Measurements from ENCODE around the gene C10orf53.
"Not testable (repeated sequence)": the region's sequence is repeated elsewhere in the genome, so short reads cannot be mapped to it uniquely, and the experiment has no call there.

The C10orf53 gene

DNA sequence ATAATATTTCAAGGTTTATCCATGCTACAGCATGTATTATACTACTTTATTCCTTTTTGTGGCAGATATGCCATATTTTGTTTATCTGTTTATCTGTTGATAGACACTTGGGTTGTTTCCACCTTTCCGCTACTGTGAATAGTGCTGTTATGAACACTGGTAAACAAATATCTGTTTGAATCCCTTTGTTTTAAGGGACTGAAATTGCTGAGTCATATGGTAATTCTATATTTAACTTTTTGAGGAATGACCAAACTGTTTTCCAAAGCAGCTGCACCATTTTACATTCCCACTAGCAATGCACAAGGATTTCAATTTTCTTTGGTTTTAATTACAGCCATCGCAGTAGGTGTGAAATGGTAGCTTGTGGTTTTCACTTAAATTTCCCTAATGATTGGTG, 3.4 kb downstream of the C10orf53 start:
- no peak for DNase-seq (ENCODE audit: extremely low spot score, insufficient read length, low read depth)
- FAIRE-seq, result no peak

DNA sequence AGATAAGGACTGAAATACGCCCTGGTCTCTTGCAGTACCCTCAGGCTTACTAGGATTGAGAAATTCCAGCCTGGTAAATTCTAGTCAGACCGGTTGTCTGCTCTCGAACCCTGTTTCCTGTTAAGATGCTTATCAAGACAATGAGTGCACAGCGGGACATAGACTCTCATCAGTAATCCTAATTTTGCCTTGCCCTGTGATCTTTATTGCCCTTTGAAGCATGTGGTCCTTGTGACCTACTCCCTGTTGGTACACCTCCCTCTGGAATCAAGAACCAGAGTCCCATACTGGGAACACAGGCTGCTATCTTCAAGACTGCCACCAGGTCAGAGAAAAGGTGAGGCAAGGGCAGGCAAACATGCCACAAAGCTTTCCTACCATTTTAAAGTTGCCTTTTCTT, 7.2 kb downstream of the C10orf53 start:
- no peak for FAIRE-seq
- DNase-seq (ENCODE audit: extremely low spot score, insufficient read length, low read depth), result no peak

DNA sequence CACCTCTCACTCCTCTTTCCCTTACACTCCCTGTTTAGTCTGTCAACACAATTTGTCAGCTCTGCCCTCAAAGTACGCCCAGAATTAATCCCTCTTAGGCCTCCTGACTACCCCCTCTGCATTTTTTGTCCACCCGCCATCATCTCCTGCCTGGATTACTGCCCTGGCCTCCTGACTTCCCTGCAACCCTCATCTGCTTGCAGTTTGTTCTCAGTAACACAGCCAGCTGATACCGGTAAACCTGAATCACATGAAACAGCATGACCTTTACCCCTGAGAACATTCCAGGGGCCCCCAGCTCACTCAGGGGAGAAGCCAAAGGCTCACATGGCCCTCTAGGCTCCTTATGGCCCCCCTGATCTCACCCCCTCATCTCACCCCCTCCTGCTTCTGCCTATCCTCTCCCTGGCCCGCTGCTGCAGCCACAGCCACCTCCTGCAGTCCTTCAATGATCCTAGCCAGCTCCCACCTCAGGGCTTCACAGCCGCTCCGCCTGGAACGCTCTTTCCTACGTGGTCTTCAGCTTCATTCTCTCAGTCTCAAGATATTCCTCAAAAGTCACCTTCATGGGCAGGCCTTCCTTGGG, 8.9 kb downstream of the C10orf53 start:
- DNase-seq (ENCODE audit: extremely low spot score, insufficient read length, low read depth), result no peak
- no peak for FAIRE-seq

DNA sequence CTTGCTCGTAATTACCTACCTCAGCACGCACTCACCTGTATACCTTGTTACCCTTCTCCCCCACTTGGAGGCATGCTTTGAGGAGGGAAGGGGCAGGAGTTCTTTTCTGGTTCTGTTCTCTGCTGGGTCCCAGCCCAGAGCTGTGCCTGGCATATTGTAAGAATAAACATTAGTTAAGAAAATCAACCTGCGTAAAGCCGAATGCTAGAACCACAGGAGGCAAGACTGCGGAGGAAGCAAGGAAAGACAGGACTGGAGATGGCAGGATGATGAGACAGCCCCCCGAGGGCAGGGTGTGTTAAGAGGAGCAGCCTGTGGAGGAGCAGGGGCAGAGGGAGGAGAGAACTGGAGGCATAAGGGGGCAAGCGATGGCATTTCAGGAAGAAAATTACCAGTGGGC, 9.5 kb downstream of the C10orf53 start:
- no peak for FAIRE-seq
- no peak for DNase-seq (ENCODE audit: extremely low spot score, insufficient read length, low read depth)

DNA sequence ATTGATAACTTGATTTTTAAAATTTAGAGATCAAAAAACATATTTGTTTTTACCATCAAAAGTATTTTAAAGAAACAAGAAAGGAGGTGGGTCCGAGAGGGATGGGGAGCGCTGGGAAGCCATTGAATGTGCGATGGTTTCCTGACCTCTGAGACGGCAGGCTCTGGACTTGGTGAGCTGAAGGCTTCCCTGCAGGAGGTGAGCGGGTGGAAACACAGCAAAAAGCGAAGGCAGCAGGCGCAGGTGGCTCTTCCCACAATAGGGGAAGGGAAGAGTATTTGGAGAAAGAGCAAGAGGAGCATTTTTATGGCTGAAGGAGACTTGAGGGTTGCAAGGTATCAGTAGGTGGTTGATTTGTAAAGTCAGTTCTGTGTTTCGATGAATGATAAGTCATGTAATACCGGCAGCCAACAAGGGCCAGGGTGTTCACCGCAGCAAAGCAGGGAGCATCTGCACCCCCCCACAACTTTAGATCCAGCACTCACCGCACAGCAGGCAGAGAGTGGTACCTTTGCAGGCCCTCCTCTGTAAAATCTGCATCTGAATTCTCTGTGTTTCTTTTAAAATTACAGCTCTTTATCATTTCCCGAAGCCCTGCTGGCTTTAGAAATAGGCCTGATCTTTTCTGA, 10.5 kb downstream of the C10orf53 start:
- no peak for DNase-seq (ENCODE audit: extremely low spot score, insufficient read length, low read depth)
- no peak for FAIRE-seq

DNA sequence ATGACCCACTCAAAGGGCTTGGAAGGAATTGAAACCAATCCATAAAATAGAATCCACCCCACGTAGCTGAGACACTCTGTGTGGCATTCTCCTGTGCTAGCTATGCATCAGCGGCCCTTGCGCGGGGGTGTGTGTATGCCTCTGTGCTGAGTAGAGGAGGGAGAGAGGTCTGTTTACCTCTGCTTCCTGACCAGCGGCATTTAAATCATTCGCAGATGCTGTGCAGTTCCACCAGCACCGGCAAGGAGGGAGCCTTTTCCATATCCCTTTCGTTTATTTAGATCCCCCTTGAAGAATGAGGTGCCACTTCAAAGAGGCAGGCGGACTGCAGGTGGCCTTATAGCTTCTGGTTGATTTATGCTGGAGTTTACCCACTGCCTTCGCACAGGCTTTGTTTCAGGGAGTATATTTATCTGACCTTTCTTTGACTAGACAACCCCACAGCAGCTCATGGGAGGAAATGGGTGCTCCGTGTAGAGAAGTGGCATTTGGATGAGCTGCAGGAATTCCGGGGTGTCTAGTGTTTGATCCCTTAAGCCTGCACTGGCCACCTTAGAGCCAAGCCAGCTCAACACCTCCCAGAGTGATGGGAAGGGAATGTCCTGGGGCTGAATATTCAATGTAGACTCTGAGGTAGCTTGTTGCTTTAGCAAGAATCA, 11.4 kb downstream of the C10orf53 start:
- FAIRE-seq, result no peak
- DNase-seq (ENCODE audit: extremely low spot score, insufficient read length, low read depth), result no peak

DNA sequence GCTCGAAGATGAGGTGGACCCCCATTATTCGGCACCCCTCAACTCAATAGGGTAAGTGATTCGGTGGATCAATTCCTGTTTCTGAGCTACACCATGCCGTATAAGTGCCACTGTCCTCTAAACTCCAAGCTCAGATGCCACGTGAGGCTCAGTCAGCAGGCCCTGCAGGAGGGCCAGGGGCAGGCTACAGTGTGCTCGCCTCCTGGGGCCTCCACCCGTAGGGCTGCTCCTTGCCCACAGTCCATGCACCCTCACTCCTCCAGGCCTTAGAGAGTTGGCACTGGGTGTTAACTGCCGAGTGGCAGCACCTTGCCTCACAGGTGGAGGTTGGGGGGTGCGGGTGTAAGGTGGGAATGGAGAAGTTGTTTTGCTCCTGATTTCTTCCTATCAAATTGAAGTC, 12.1 kb downstream of the C10orf53 start:
- no peak for FAIRE-seq

DNA sequence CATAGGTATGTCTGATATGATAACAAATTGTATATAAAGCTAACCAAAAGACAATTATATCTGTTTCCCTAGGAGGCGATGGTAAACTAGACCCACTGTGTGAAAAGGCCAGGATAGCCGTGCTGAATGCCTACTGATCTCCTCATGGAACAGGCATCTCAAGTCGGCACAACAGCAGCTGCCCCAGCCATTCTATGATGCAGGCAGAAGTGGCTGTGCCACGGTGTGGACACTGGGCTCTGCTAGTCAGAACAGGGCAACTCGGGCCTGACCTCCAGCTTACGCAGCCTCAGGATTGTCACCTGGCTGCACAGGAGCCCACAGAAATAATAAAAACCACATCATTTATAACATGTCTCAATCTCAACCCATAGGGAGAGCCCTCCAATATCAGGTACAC, 15.0 kb downstream of the C10orf53 start:
- FAIRE-seq, result no peak
- no peak for DNase-seq (ENCODE audit: extremely low spot score, insufficient read length, low read depth)

More for the DNA sequence above, 12.1 kb downstream of the C10orf53 start:
- no peak for DNase-seq (ENCODE audit: extremely low spot score, insufficient read length, low read depth)

DNA sequence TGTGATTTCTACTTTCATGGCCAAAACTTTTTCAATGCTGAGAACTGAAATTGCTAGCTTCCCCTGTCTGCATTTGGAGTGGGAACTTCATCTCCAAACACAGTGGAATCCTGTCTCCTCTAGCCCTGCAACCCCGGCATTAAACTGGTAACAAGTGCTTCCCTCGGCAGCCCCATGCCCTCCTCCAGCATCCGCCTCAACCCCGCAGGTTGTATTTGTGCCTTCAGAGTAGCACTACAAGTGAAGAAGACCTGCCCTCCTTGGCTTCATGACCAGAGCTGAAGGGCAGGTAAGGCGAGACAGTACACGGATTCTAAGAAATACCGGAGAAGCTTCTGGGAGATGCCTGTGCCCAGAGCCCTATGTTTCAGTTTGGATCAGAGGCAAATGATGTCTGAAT, 16.9 kb downstream of the C10orf53 start:
- no peak for DNase-seq (ENCODE audit: extremely low spot score, insufficient read length, low read depth)
- no peak for FAIRE-seq

DNA sequence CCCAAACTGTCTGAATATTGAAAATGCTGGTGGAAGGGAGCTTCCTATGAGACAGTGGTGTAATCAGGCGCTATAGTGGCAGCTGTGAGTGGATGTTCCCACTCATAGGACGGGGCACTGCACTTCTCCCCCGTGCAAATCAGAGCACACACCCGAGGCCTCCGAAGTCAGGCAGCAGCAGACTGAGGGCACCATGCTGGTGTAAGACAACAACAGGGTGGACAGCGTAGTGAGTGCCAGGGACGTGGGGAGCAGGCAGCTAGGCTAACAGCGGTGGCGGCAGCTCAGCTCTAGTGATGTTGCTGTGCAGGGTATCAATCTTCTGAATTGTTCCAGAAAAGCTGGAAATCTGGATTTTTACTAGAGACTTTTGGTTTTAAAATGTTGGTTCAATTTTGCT, 19.2 kb downstream of the C10orf53 start:
- FAIRE-seq (no peak), DNase-seq (ENCODE audit: extremely low spot score, insufficient read length, low read depth) (no peak)

DNA sequence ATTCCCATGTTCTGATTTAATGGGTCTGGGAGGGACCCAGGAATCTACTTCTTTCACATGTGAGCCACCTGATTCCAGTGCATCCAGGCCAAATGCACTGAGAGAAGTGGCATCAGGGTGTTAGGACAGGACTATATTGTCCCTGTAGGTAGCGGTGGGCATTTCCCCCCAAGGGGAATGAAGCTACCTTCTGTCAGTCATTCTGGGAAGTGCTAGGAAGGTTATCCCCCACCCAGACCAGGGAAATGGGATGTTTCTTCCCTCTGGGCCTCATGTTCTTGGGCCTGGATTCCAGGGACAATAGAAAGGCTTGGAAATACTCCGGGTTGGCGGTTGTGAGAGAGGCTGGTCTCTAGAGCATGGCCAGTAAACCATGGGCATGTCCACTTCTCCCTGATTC, 20.8 kb downstream of the C10orf53 start:
- FAIRE-seq (no peak), DNase-seq (ENCODE audit: extremely low spot score, insufficient read length, low read depth) (no peak)

DNA sequence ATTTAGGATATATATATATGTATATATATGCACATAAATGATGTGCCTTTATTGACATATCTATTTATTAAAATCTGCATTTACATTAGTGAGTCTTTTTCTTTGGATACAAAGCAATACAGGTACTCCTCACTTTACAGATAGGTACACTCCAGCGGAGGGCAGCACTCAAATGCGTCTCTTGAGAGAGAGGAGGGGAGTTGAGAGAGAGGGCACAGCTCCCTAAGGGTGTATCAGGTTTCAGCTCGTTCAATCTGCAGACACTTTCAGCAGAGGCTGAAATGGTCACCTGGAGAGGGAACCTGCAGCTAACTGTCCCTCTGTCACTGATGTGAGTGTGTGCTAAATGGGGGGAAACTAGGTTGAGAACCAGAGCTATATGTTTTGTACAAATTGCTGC, 21.5 kb downstream of the C10orf53 start:
- FAIRE-seq (no peak), DNase-seq (ENCODE audit: extremely low spot score, insufficient read length, low read depth) (no peak)

DNA sequence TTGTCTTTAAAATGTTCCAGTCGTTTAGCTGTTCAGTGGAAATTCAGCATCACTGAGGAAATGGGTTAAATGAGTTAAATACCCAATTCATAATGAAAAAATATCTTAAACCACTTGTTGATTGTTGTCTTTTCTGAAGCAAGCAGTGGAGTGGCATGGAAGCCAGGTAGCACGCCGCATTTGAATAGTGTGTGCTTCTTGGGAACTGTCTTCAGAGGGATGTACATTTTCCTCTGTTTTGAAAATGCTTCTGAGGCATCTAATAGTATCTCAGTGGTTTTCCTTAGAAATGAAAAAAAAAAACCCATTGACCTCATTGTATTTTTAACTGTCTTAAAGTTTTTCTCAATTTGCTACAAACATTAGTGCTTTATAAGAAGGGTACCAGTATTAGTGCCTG, 28.1 kb downstream of the C10orf53 start:
- FAIRE-seq, result no peak
- no peak for DNase-seq (ENCODE audit: extremely low spot score, insufficient read length, low read depth)

DNA sequence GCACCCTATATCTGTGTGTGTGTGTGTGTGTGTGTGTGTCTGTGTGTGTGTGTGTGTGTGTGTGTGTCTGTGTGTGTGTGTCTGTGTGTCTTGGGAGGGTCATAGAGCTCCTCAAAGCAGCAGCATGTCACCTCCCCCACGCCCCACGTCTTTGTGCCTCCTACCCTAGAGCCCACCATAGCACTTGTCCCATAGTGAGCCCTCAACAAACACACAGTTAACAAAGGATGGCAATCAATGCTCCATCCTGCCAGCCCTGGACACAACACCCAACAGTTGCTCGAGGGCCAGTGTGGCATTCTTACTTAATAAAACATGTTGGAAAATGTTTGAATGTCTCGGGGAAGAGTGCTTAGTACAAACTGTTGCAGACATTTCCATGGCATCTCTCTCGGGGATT, 30.5 kb downstream of the C10orf53 start:
- no peak for FAIRE-seq
- no peak for DNase-seq (ENCODE audit: extremely low spot score, insufficient read length, low read depth)

DNA sequence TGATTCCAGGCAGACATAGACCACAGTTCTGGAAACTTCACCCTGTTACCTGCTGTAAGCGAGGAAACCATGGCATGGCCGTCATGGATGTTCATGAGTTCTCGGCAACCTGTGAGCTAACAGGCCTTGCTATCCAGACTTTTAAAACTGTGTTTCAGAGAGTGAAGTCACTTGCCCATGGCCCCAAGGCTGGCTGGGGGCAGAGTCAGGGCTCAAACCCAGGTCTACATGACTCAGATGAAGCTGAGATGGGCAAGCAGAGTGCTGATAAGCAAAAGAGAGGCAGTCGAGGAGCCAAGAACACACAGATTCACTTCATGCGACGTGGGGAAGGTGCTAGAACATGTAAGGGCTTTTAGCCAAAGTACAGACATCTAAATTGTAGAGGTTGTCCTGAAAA, 31.5 kb downstream of the C10orf53 start:
- DNase-seq (ENCODE audit: extremely low spot score, insufficient read length, low read depth) (no peak), FAIRE-seq (no peak)

DNA sequence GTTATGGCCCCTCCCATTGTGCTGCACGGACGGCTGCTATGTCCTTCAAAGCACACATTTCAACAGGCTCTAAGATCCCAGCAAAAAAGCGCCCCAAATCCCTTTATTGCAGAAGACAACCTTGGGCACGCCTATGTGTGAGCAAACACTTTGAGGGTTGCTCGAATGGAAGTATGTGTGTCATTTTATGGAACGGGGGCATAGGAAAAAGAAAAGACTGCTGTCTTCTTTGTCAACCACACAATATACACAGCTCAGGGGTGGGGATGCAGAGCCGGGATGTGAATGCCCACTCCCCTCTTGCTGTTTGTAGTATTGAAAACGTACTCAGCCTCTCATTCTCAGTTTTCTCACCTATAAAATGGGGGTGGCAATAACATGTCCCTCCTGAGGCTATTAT, 32.0 kb downstream of the C10orf53 start:
- DNase-seq (ENCODE audit: extremely low spot score, insufficient read length, low read depth) (no peak), FAIRE-seq (no peak)

DNA sequence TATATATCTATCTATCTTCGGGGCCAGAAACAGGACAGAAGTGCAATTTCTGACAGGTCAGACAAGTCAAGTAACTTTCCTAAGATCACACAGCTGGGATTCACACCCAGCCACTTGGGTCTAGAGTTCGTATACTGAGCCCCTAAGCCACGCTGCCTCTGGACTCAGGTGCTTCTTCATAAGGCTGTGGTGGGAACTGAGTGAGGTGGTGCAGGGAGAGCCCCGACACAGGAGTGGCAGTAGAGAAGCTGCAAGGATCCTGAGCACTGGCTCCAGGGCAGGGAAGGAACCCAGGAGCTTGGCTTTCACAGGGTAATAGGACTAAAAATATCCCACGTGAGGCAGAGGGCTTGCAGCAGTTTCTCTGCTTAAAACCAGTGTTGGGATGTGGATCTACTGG, 33.8 kb downstream of the C10orf53 start:
- FAIRE-seq, result no peak
- no peak for DNase-seq (ENCODE audit: extremely low spot score, insufficient read length, low read depth)

DNA sequence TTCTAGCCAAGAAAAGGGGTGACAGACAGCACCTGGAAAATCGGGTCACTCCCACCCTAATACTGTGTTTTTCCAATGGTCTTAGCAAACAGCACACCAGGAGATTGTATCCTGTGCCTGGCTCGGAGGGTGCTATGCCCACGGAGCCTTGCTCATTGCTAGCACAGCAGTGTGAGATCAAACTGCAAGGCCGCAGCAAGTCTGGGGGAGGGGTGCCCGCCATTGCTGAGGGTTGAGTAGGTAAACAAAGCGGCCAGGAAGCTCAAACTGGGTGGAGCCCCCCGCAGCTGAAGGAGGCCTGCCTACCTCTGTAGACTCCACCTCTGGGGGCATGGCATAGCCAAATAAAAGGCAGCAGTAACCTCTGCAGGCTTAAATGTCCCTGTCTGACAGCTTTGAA, 35.7 kb downstream of the C10orf53 start:
- FAIRE-seq; DNase-seq (ENCODE audit: extremely low spot score, insufficient read length, low read depth): not testable (repeated sequence)

DNA sequence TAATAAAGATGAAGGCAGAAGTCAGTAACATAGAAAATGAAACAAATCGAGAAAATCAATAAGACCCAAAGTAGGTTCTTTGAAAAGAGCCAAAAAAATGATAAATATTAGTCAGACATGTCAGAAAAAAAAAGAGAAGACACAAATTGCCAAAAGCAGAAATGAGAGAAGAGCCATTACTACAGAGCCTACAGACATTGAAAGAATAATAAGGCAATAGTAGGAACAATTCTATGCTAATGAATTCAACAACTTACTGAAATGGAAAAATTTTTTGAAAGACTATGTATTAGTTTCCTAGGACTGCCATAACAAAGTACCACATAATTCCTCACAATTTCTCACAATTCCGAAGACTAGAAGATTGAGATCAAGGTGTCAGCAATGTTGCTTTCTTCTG, 47.1 kb downstream of the C10orf53 start:
- DNase-seq (ENCODE audit: extremely low spot score, insufficient read length, low read depth) (no peak), FAIRE-seq (no peak)

DNA sequence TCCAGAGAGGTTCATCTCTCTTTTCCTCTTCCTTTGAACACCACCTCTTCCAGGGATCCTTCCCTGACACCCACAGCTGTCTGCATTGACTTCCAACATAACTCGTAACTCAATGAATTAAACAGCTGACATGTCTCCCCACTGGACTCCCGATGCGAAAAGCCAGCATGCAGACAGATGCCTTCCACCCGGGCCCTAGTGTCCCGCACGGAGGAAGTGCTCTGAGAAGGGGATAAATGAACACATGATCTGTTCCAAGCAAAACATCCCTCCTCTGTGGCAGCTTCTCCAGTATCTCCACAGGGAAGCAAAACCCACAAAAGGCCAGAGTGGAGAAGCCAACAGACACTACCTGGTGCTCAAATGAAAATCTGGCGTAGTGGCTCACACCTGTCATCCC, 54.4 kb downstream of the C10orf53 start:
- FAIRE-seq (no peak), DNase-seq (ENCODE audit: extremely low spot score, insufficient read length, low read depth) (no peak)

DNA sequence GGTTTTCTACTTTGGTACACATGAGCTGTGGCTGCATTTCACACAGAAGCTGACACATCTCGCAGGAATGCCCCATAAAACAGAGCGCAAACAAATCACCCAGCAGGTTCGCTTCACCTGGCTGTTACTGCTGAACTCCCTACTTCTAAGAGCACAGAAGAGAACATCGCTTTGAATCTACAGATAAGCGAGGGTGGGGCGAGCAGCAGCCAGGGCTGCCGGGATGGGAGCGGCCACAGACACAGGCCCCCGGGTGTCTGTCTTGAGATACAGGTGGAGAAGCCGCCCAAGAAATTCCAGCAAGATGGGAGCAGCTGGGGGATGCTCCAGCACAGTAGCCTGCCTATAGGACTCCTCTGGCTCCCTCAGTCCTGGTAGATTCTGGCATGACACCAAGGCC, 55.2 kb downstream of the C10orf53 start:
- DNase-seq (ENCODE audit: extremely low spot score, insufficient read length, low read depth) (no peak), FAIRE-seq (no peak)

DNA sequence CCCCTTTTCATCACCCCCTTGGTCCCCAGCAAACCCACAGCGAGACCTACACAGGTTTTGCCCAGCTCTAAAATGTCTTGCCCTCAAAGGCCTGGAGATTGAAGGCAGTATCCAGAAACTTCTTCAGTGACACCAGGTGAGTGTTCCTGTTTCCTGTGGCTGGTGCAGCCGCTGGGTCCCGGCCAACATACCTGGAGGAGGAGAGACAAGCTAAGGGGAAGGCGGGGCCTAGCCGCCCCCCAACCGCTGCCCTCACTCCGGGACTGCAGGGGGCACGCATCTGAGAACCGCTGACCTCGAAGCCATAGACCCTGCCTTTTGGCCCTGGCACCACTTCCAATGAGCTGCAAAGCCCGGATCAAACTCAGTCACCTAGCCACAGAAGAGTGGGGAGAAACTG, 55.7 kb downstream of the C10orf53 start:
- DNase-seq (ENCODE audit: extremely low spot score, insufficient read length, low read depth) (no peak), FAIRE-seq (no peak)
